Activated CD8-positive, alpha-beta T cell treated with anti-CD3 and anti-CD28 coated beads for 36 hours (primary cell): ENCODE measurements around the gene CRTAC1. TPM values are rescaled to one million over a fixed set of nuclear protein-coding genes. Genes with fewer than 3 reads are reported as not detected.

Experiments
- ATAC-seq: fragments of 200-7000 bp; cut with Tn5 transposase; one replicate; pipeline ENCODE4 v1.10.0; 2021; ENCODE audit warnings: mild to moderate bottlenecking, moderate library complexity
- CTCF ChIA-PET: fragments of 350-600 bp; sonication (Branson Sonifier 250); formaldehyde crosslinking; loops from one replicate; lab custom pipeline; 2021; ENCODE audit warnings: antibody characterized with exemption; lab: Charles Lee
- POLR2A ChIA-PET: fragments of 350-600 bp; sonication (Branson Sonifier 250); formaldehyde crosslinking; loops from one replicate; lab custom pipeline; 2021; ENCODE audit warnings: antibody characterized with exemption; lab: Charles Lee
- DNase-seq: peaks from one replicate; pipeline ENCODE4 v3.0.0-alpha.2; 2020
- H3K27ac Mint-ChIP-seq: one replicate; pipeline ENCODE4 v1.8.0; 2021; ENCODE audit warnings: mild to moderate bottlenecking, mixed read lengths
- H3K27me3 Mint-ChIP-seq: one replicate; pipeline ENCODE4 v1.8.0; 2021; ENCODE audit warnings: mixed read lengths
- H3K36me3 Mint-ChIP-seq: one replicate; pipeline ENCODE4 v1.8.0; 2021; ENCODE audit warnings: low read depth, mixed read lengths
- H3K4me1 Mint-ChIP-seq: one replicate; pipeline ENCODE4 v1.8.0; 2021; ENCODE audit warnings: low read depth, mixed read lengths
- H3K4me3 Mint-ChIP-seq: one replicate; pipeline ENCODE4 v1.8.0; 2021; ENCODE audit warnings: mild to moderate bottlenecking, moderate library complexity, mixed read lengths
- H3K9me3 Mint-ChIP-seq: one replicate; pipeline ENCODE4 v1.8.0; 2021; ENCODE audit warnings: mixed read lengths
- CTCF ChIP-seq: fragments of 200-600 bp; IDR thresholded peaks from one replicate; pipeline ENCODE4 v1.8.0; 2022; ENCODE audit warnings: antibody characterized with exemption, mild to moderate bottlenecking
- intact Hi-C: fragments of 100-400 bp; cut with micrococcal nuclease; formaldehyde crosslinking; loops from one replicate; pipeline ENCODE4 v1.10.0; 2022
- total RNA-seq, 2 experiments: library from RNA; stranded (reverse); gene quantifications; one replicate each; pipeline ENCODE4 v1.2.3, GENCODE V29; 2021

CRTAC1 gene
- total RNA-seq, 2 experiments from 2014 or later, result not detected

- H3K9me3 Mint-ChIP-seq, result no peaks in the 10 kb centered on the region
- H3K4me3 Mint-ChIP-seq, result no peak overlapping the region
- CTCF ChIA-PET, result interaction anchor here (0.6 to 5.7 kb wide), 41 partner anchors 9 to 423 kb away, joined by 3 to 93 read pairs (median 3); partner anchors contain the start of genes AVPI1 and CRTAC1
- intact Hi-C loops, result loop anchor here (5.0 kb wide), 2 partner anchors 112 to 127 kb away; no protein-coding TSS in a partner anchor
- H3K27ac Mint-ChIP-seq, result no peak overlapping the region
- H3K4me1 Mint-ChIP-seq, result peaks cover 7% of the 10 kb centered on the region
- ATAC-seq, result peak; percentile 96
- DNase-seq, result peak; percentile 86
- peaks cover 9% of the 10 kb centered on the region for H3K27me3 Mint-ChIP-seq
- H3K36me3 Mint-ChIP-seq, result no peaks in the 10 kb centered on the region
- TF ChIP-seq CTCF, result peak; percentile 96
- POLR2A ChIA-PET, result interaction anchor here (0.5 to 0.7 kb wide), 2 partner anchors 123 to 288 kb away, joined by 3 read pairs; no protein-coding TSS in a partner anchor
These were observed 115.6 kb downstream of the CRTAC1 start for GRCh38 chr10:97914837-97915211.

DNA sequence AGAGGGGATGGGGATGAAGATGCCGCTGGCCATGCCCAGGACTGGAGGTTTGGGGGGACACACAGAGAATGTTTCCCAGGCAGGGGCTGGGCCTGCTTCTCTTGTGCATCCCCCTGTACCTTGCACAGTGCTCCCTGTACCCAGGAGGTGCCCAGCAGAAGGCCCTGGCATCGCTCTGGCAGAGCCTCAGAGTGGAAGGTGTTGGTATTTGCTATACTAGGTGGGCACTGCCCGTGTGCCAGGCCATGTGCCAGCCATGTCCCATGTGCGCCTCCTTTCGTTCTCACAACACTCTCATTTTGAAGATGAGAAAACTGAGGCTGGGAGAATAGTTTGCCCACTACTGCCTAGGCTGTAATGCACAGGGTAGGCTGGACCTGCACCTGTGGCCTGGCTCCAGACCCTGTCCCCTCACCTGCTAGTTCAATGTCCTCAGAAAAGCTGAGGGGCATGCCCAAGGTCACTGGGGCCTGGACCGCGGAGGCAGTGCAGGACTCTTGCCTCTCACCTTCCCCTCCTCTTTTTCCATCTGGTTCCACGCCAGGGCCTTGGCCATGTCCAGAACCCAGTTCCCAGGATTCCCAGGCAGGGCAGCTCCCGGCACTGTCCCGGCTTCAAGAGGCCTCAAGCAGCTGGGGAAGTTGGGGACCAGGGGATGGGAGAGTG, 116.1 kb downstream of the CRTAC1 start:
- peaks cover 7% of the 10 kb centered on the region for H3K4me1 Mint-ChIP-seq
- intact Hi-C loops, result loop anchor here (5.0 kb wide), 2 partner anchors 113 to 128 kb away; no protein-coding TSS in a partner anchor
- TF ChIP-seq CTCF, result no peak
- ChIA-PET CTCF (interaction anchor here (0.6 to 5.7 kb wide), 35 partner anchors 9 to 424 kb away, joined by 3 to 93 read pairs (median 3); partner anchors contain the start of genes AVPI1 and CRTAC1), POLR2A (interaction anchor here (0.5 to 0.7 kb wide), 2 partner anchors 124 to 288 kb away, joined by 3 read pairs; no protein-coding TSS in a partner anchor)
- H3K27ac Mint-ChIP-seq, result no peak overlapping the region
- no peak for ATAC-seq
- DNase-seq, result no peak
- H3K27me3 Mint-ChIP-seq, result peaks cover 9% of the 10 kb centered on the region
- H3K4me3 Mint-ChIP-seq, result no peak overlapping the region
- no peaks in the 10 kb centered on the region for H3K9me3 Mint-ChIP-seq
- no peaks in the 10 kb centered on the region for H3K36me3 Mint-ChIP-seq

GRCh38 chr10:97913614-97914013, 116.8 kb downstream of the CRTAC1 start:
- DNase-seq (no peak), ATAC-seq (no peak)
- POLR2A ChIA-PET, result no interaction called here
- CTCF ChIA-PET, result interaction anchor here (1.6 to 4.0 kb wide), 2 partner anchors 122 to 133 kb away, joined by 9 to 22 read pairs; no protein-coding TSS in a partner anchor
- intact Hi-C loops, result loop anchor here (5.0 kb wide), 2 partner anchors 114 to 129 kb away; no protein-coding TSS in a partner anchor
- TF ChIP-seq CTCF, result no peak
- Mint-ChIP-seq H3K27ac (no peak overlapping the region), H3K4me3 (no peak overlapping the region), H3K36me3 (no peaks in the 10 kb centered on the region), H3K4me1 (peaks cover 5% of the 10 kb centered on the region), H3K27me3 (peaks cover 9% of the 10 kb centered on the region), H3K9me3 (no peaks in the 10 kb centered on the region)

DNA sequence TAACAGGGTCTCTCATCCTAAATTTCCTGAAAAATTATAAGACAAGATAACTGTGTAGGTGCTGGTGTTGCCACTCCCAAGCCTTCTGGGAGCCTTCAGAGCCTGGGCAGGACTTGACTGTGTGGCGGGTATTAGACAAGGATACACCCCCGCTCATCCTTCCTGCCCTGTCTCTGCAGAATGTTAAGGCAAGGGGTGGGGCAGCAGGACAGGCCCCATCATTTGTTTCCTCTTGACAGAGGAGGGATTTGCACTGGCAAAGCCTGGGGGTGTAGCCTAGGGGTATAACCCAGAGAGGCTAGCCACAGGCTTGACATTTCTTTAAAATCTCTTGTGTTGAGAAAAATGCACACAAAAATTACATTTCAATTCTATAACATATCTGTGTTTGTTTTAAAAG, 117.2 kb downstream of the CRTAC1 start:
- DNase-seq, result no peak
- ATAC-seq, result no peak
- Mint-ChIP-seq H3K4me1 (peaks cover 5% of the 10 kb centered on the region), H3K9me3 (no peaks in the 10 kb centered on the region), H3K36me3 (no peaks in the 10 kb centered on the region), H3K27me3 (peaks cover 7% of the 10 kb centered on the region), H3K4me3 (no peak overlapping the region), H3K27ac (no peak overlapping the region)
- CTCF ChIA-PET, result interaction anchor here (3.5 to 4.0 kb wide), 2 partner anchors 128 to 133 kb away, joined by 22 to 33 read pairs; no protein-coding TSS in a partner anchor
- POLR2A ChIA-PET, result no interaction called here
- intact Hi-C loops, result loop anchor here (5.0 kb wide), 2 partner anchors 114 to 129 kb away; no protein-coding TSS in a partner anchor
- no peak for TF ChIP-seq CTCF

DNA sequence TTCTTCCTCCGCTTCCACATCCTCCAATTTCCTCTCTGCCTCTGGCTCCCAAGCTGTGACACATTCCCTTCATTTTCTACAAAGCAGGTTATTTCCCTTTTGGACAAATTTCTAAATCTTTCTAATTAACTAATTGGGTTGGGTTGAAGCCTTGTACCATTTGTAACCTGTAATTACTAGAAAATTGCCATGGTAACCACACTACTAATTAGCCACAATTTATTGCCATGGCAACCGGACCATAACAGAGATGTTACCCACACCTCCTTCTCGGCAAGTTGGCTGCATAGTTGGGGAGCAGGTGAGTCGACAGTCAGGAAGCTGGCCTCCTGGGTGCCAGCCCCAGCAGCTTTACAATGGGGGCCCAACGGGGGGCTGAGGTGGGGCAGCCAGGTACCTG, 119.2 kb downstream of the CRTAC1 start:
- Mint-ChIP-seq H3K4me1 (peaks cover 5% of the 10 kb centered on the region), H3K27me3 (peaks cover 3% of the 10 kb centered on the region), H3K9me3 (no peaks in the 10 kb centered on the region), H3K27ac (no peak overlapping the region), H3K4me3 (no peak overlapping the region), H3K36me3 (no peaks in the 10 kb centered on the region)
- intact Hi-C loops, result loop anchor here (5.0 kb wide), 2 partner anchors 116 to 131 kb away; no protein-coding TSS in a partner anchor
- ChIA-PET CTCF (interaction anchor here (0.7 to 4.0 kb wide), 5 partner anchors 9 to 135 kb away, joined by 3 to 33 read pairs (median 4); no protein-coding TSS in a partner anchor), POLR2A (no interaction called here)
- DNase-seq (no peak), ATAC-seq (no peak)
- TF ChIP-seq CTCF, result no peak
